ENCODE results near the gene CKAP4. TPM values are rescaled to one million over a fixed set of nuclear protein-coding genes. Genes with fewer than 3 reads are reported as not detected.

Gene CKAP4
- total and polyA plus RNA-seq, 10 donors: 4.5 to 63.0 (median 29.8) TPM

GRCh38 chr12:106192659-106193393 lies 55.0 kb downstream of the CKAP4 start:
- intact Hi-C loops (cut with DNase I; ENCODE audit: low total_unique reads): no loop called here
- no peak for TF ChIP-seq CTCF (IDR thresholded peaks at IDR 0.05 in 8 of 11, conservative IDR thresholded peaks at IDR 0.05 in 3 of 11)
- WGBS, 5 donors: 90 to 94% (median 93%) methylated on average over 4 of the region's 4 CpGs
- Histone ChIP-seq H3K36me3 (no peaks in the 10 kb centered on the region), H3K27ac (no peak overlapping the region), H3K27me3 (replicated peaks in 1 of 7) (peaks cover 0 to 32% (median 0%) of the 10 kb centered on the region in 7 donors), H3K9me3 (no peaks in the 10 kb centered on the region), H3K4me1 (no peaks in the 10 kb centered on the region), H3K4me3 (no peak overlapping the region)
- no peak for DNase-seq

GRCh38 chr12:106190581-106190980 lies 57.2 kb downstream of the CKAP4 start:
- no peak for TF ChIP-seq POLR2AphosphoS5 (IDR thresholded peaks at IDR 0.05)
- no peak for TF ChIP-seq CTCF (IDR thresholded peaks at IDR 0.05 in 8 of 11, conservative IDR thresholded peaks at IDR 0.05 in 3 of 11)

GRCh38 chr12:106189341-106189740 lies 58.5 kb downstream of the CKAP4 start:
- Histone ChIP-seq H3K36me3 (no peaks in the 10 kb centered on the region), H3K4me1 (no peaks in the 10 kb centered on the region), H3K9me3 (no peaks in the 10 kb centered on the region), H3K27me3 (replicated peaks in 1 of 7) (peaks cover 0 to 30% (median 6%) of the 10 kb centered on the region in 7 donors), H3K27ac (no peak overlapping the region), H3K4me3 (no peak overlapping the region)
- WGBS, 5 donors: 87 to 98% (median 91%) methylated on average over 4 of the region's 4 CpGs
- TF ChIP-seq POLR2AphosphoS5 (IDR thresholded peaks at IDR 0.05): no peak
- no peak for TF ChIP-seq POLR2A (IDR thresholded peaks at IDR 0.05)
- no peak for TF ChIP-seq CTCF (IDR thresholded peaks at IDR 0.05 in 8 of 11, conservative IDR thresholded peaks at IDR 0.05 in 3 of 11)
- DNase-seq: no peak
- intact Hi-C loops (cut with DNase I; ENCODE audit: low total_unique reads): no loop called here

More at GRCh38 chr12:106190581-106190980, 57.2 kb downstream of the CKAP4 start:
- WGBS, 5 donors: 76 to 81% (median 77%) methylated on average over 3 of the region's 3 CpGs
- no peak overlapping the region for H3K4me3 ChIP-seq
- H3K4me1 ChIP-seq: no peaks in the 10 kb centered on the region
- DNase-seq: no peak
- no peaks in the 10 kb centered on the region for H3K9me3 ChIP-seq
- H3K36me3 ChIP-seq: no peaks in the 10 kb centered on the region
- peaks cover 0 to 38% (median 6%) of the 10 kb centered on the region in 7 donors for H3K27me3 ChIP-seq (replicated peaks in 1 of 7)
- no peak overlapping the region for H3K27ac ChIP-seq
- intact Hi-C loops (cut with DNase I; ENCODE audit: low total_unique reads): no loop called here

GRCh38 chr12:106188256-106188655 lies 59.6 kb downstream of the CKAP4 start:
- Histone ChIP-seq H3K27ac (no peak overlapping the region), H3K27me3 (replicated peaks in 1 of 7) (peaks cover 0 to 30% (median 6%) of the 10 kb centered on the region in 7 donors), H3K4me3 (no peak overlapping the region), H3K9me3 (no peaks in the 10 kb centered on the region), H3K4me1 (no peaks in the 10 kb centered on the region), H3K36me3 (no peaks in the 10 kb centered on the region)
- no peak for TF ChIP-seq POLR2AphosphoS5 (IDR thresholded peaks at IDR 0.05)
- no peak for TF ChIP-seq POLR2A (IDR thresholded peaks at IDR 0.05)
- 44 to 67% (median 50%) methylated on average over 7 to 10 of the region's 10 CpGs for WGBS, 5 donors
- intact Hi-C loops (cut with DNase I; ENCODE audit: low total_unique reads): no loop called here
- DNase-seq: no peak

Small RNAs within 50 kb of the gene (small RNA-seq; reads per million reads assigned to genes)
- 0 reads per million in 4 donors for gene RNU7-94P

Other genes starting within 250 kb of the CKAP4 start
- gene NUAK1, start 109.1 kb downstream of the CKAP4 start, total RNA-seq: 1 to 10 TPM in 6 of 7 donors, under 1 TPM in 1; 0.93 to 3.3 (median 1.5) TPM
- under 1 TPM; 0.20 to 0.67 (median 0.59) TPM for gene NUAK1, start 109.1 kb downstream of the CKAP4 start, polyA plus RNA-seq
- gene TCP11L2, start 54.7 kb upstream of the CKAP4 start, total RNA-seq: 10 to 100 TPM; 39.3 to 88.3 (median 52.1) TPM
- gene TCP11L2, start 54.7 kb upstream of the CKAP4 start, polyA plus RNA-seq: 1 to 10 TPM; 1.2 to 4.7 (median 2.6) TPM
- gene POLR3B, start 109.7 kb upstream of the CKAP4 start, total RNA-seq: 1 to 10 TPM; 5.2 to 10.0 (median 7.1) TPM
- 1 to 10 TPM; 1.9 to 2.3 (median 2.0) TPM for gene POLR3B, start 109.7 kb upstream of the CKAP4 start, polyA plus RNA-seq

Data from spleen (tissue), 11 donors.